GM12878 (cell line): Measurements from ENCODE around the gene PCSK2. TPM values are rescaled to one million over a fixed set of nuclear protein-coding genes. Genes with fewer than 3 reads are reported as not detected.

Experiments used
- ATAC-seq: fragments of 200-7000 bp; cut with Tn5 transposase; 3 replicates; pipeline ENCODE4 v1.9.1; 2020; ENCODE audit warnings: mild to moderate bottlenecking, moderate library complexity
- BruUV-seq: library from RNA; stranded (reverse); fragments of 400-500 nt; replicated peaks from 2 replicates; lab custom pipeline; 2021; lab: Mats Ljungman, UMichigan
- CTCF ChIA-PET: fragments of 300-600 bp; sonication (Branson Sonifier 250); formaldehyde crosslinking; extraction: SDS; loops from one replicate; lab custom pipeline; 2021; ENCODE audit warnings: inconsistent platforms; lab: Yijun Ruan, JAX
- POLR2A ChIA-PET: fragments of 350-600 bp; formaldehyde crosslinking; extraction: SDS; loops from one replicate; lab custom pipeline; 2021; ENCODE audit warnings: inconsistent platforms; lab: Charles Lee
- RAD21 ChIA-PET: fragments of 300-600 bp; sonication (Branson Sonifier 250); formaldehyde crosslinking; loops from one replicate; lab custom pipeline; 2023; ENCODE audit warnings: antibody characterized with exemption; ENCODE audit not compliant: unreplicated experiment; lab: Charles Lee
- SMC1A ChIA-PET: fragments of 300-600 bp; sonication (Branson Sonifier 250); formaldehyde crosslinking; loops from one replicate; lab custom pipeline; 2023; ENCODE audit not compliant: unreplicated experiment, uncharacterized antibody; lab: Charles Lee
- DNase-seq: peaks from one replicate; pipeline ENCODE4 v3.0.0-alpha.2; 2011; ENCODE audit warnings: low read depth, low spot score
- FAIRE-seq: peaks from 3 replicates; lab custom pipeline; 2011; peaks lifted over from hg19 to GRCh38; lab: Jason Lieb, UNC
- H2AFZ ChIP-seq: 2 replicates; pipeline ENCODE4 v1.6.0; 2011; ENCODE audit warnings: low read depth, low read length, control low read depth; ENCODE audit not compliant: control insufficient read depth
- H3K27ac ChIP-seq: 2 replicates; pipeline ENCODE4 v1.5.1; 2011; ENCODE audit warnings: control low read depth; ENCODE audit not compliant: control insufficient read depth, insufficient read depth
- H3K27me3 ChIP-seq, 2 experiments: replicated peaks in 1 of 2; 2 replicates each; pipeline versions ENCODE4 v1.6.0 to v1.6.1; 2011; ENCODE audit warnings: low read length in 1 of 2; ENCODE audit not compliant: control insufficient read depth in 2 of 2, insufficient read depth in 2 of 2
- H3K36me3 ChIP-seq, 2 experiments: 2 replicates each; pipeline ENCODE4 v1.5.1; 2011; ENCODE audit warnings: low read length in 1 of 2; ENCODE audit not compliant: control insufficient read depth in 2 of 2, insufficient read depth in 2 of 2
- H3K4me1 ChIP-seq: 2 replicates; pipeline ENCODE4 v1.6.1; 2011; ENCODE audit warnings: mild to moderate bottlenecking, low read length, moderate library complexity, mixed read lengths; ENCODE audit not compliant: control insufficient read depth, insufficient read depth
- H3K4me2 ChIP-seq: 2 replicates; pipeline ENCODE4 v1.6.0; 2011; ENCODE audit warnings: control low read depth; ENCODE audit not compliant: control insufficient read depth, insufficient read depth
- H3K4me3 ChIP-seq: fragments of 200-600 bp; sonication (generic); 2 replicates; pipeline ENCODE4 v1.5.1; 2016
- H3K79me2 ChIP-seq: 2 replicates; pipeline ENCODE4 v1.6.0; 2011; ENCODE audit warnings: low read length; ENCODE audit not compliant: control insufficient read depth, insufficient read depth
- H3K9ac ChIP-seq: 2 replicates; pipeline ENCODE4 v1.8.0; 2011; ENCODE audit warnings: low read length, control low read depth, mixed read lengths; ENCODE audit not compliant: control insufficient read depth, insufficient read depth
- H3K9me3 ChIP-seq: replicated peaks from 3 replicates; pipeline ENCODE4 v1.5.1; 2011; ENCODE audit warnings: mild to moderate bottlenecking, low read length; ENCODE audit not compliant: control insufficient read depth, insufficient read depth
- H4K20me1 ChIP-seq: 2 replicates; pipeline ENCODE4 v1.6.0; 2011; ENCODE audit not compliant: control insufficient read depth, insufficient read depth
- BCLAF1 ChIP-seq: fragments of 450-650 bp; IDR thresholded peaks from 2 replicates; pipeline ENCODE4 v1.6.1; 2017; ENCODE audit warnings: antibody characterized with exemption, mild to moderate bottlenecking, moderate library complexity
- CTCF ChIP-seq, 3 experiments: IDR thresholded peaks in 2 of 3; conservative IDR thresholded peaks in 1 of 3; 2 replicates each; pipeline ENCODE4 v1.5.1; 2011; ENCODE audit warnings: low read depth in 3 of 3, low read length in 3 of 3, mild to moderate bottlenecking in 3 of 3, control low read depth in 2 of 3, moderate library complexity in 2 of 3, inconsistent platforms in 1 of 3, mixed read lengths in 1 of 3; ENCODE audit not compliant: control insufficient read depth in 2 of 3, insufficient read depth in 1 of 3; ENCODE audit errors: extremely low read depth in 1 of 3
- EGR1 ChIP-seq, 2 experiments: IDR thresholded peaks; 1 replicate in 1 of 2; 2 replicates in 1 of 2; pipeline ENCODE4 v1.6.1; 2011 to 2012; ENCODE audit warnings: low read depth in 2 of 2, low read length in 2 of 2, borderline replicate concordance in 1 of 2, mild to moderate bottlenecking in 1 of 2, moderate library complexity in 1 of 2
- HCFC1 ChIP-seq: fragments of 150-350 bp; IDR thresholded peaks from 2 replicates; pipeline ENCODE4 v1.6.1; 2014; ENCODE audit warnings: low read length
- IRF5 ChIP-seq: fragments of 450-650 bp; IDR thresholded peaks from 2 replicates; pipeline ENCODE4 v1.6.1; 2017; ENCODE audit warnings: borderline replicate concordance
- KLF5 ChIP-seq: fragments of 450-650 bp; IDR thresholded peaks from 2 replicates; pipeline ENCODE4 v1.6.1; 2014; ENCODE audit warnings: mild to moderate bottlenecking; ENCODE audit not compliant: partially characterized antibody
- MLLT1 ChIP-seq: fragments of 450-650 bp; IDR thresholded peaks from 2 replicates; pipeline ENCODE4 v1.6.1; 2016; ENCODE audit warnings: mild to moderate bottlenecking
- MTA3 ChIP-seq: IDR thresholded peaks from 2 replicates; pipeline ENCODE4 v1.6.1; 2012; ENCODE audit warnings: low read length, inconsistent platforms, borderline replicate concordance
- NRF1 ChIP-seq: conservative IDR thresholded peaks from 2 replicates; pipeline ENCODE4 v1.6.1; 2011; ENCODE audit warnings: mild to moderate bottlenecking, low read depth, low read length, improper control_type of control experiment
- RELB ChIP-seq: fragments of 450-650 bp; IDR thresholded peaks from 2 replicates; pipeline ENCODE4 v1.6.1; 2017; ENCODE audit warnings: low read depth, mild to moderate bottlenecking, moderate library complexity
- SIX5 ChIP-seq: IDR thresholded peaks from 2 replicates; pipeline ENCODE4 v1.6.1; 2011; ENCODE audit warnings: mild to moderate bottlenecking, low read depth, low read length, moderate library complexity; ENCODE audit not compliant: severe bottlenecking
- ZBED1 ChIP-seq: IDR thresholded peaks from 2 replicates; pipeline ENCODE4 v1.6.1; 2016; ENCODE audit warnings: borderline replicate concordance
- WGBS: methylation state at CpG from one replicate; pipeline ENCODE4 v1.1.6; 2016; ENCODE audit warnings: low lambda C conversion rate; ENCODE audit not compliant: insufficient replicate concordance, insufficient coverage; ENCODE audit errors: missing lambda C conversion rate; 5-methylcytosine and 5-hydroxymethylcytosine counted together
- in situ Hi-C: fragments of 300-500 bp; cut with MboI; formaldehyde crosslinking; loops from 9 replicates; pipeline ENCODE4 v1.14.3; 2018; ENCODE audit warnings: mixed read lengths
- intact Hi-C: fragments of 100-400 bp; cut with micrococcal nuclease; formaldehyde crosslinking; loops from one replicate; pipeline ENCODE4 v1.14.2; 2022; ENCODE audit not compliant: unreplicated experiment
- polyA plus RNA-seq, 11 experiments: library from polyadenylated mRNA; depleted of rRNA in 4 of 11; unstranded in 6 of 11; stranded (reverse) in 5 of 11; fragments of >200 nt; fragmentation: Nextera tagmentation in 4 of 11; fragmentation: Illumina TruSeq in 1 of 11; extraction: Ambion mirVana in 4 of 11; extraction: Trizol in 1 of 11; gene quantifications; 1 replicate in 1 of 11; 2 replicates in 10 of 11; pipeline versions ENCODE4 v1.2.1 to v1.2.3, GENCODE V29; 2011 to 2016; ENCODE audit warnings: inconsistent platforms in 2 of 11, missing spikeins in 2 of 11, low read depth in 1 of 11
- total RNA-seq, 4 experiments: library from RNA; depleted of rRNA in 3 of 4; stranded (reverse); fragments of >200 nt in 3 of 4; fragmentation: Illumina TruSeq in 1 of 4; extraction: Trizol in 1 of 4; gene quantifications; 2 replicates each; pipeline versions ENCODE4 v1.2.1 to v1.2.3, GENCODE V29; 2013 to 2021

PCSK2 gene
- total and polyA plus RNA-seq, 10 of the 15 experiments (the other 5 are each of a cell fraction or from before 2014, with no cell fraction given) = not detected

- TF ChIP-seq RELB = no peak
- no peak for TF ChIP-seq IRF5
- TF ChIP-seq NRF1 = no peak
- no peak for TF ChIP-seq ZBED1
- no peak for TF ChIP-seq SIX5
- no peak for TF ChIP-seq CTCF (IDR thresholded peaks at IDR 0.05 in 2 of 3, conservative IDR thresholded peaks at IDR 0.05 in 1 of 3; ENCODE audit: control insufficient read depth in 2 of 3, extremely low read depth in 1 of 3, insufficient read depth in 1 of 3, low read depth in 3 of 3, low read length in 3 of 3)
- TF ChIP-seq MTA3 = no peak
- no peak for TF ChIP-seq MLLT1
- no peak for TF ChIP-seq KLF5
- TF ChIP-seq EGR1 (IDR thresholded peaks at IDR 0.05; ENCODE audit: borderline replicate concordance in 1 of 2, low read depth in 2 of 2, low read length in 2 of 2) = no peak
- no peak for TF ChIP-seq BCLAF1
- TF ChIP-seq HCFC1 = no peak
These were observed 274.0 kb downstream of the PCSK2 start for GRCh38 chr20:17500826-17501225.

More at GRCh38 chr20:17500826-17501225, 274.0 kb downstream of the PCSK2 start:
- FAIRE-seq (no peak), DNase-seq (no peak), ATAC-seq (no peak)
- in situ Hi-C loops = loop anchor here (5.0 kb wide), 1 partner anchor 776 kb away; no protein-coding TSS in a partner anchor
- no peak overlapping the region for H3K9ac ChIP-seq
- H3K27ac ChIP-seq = no peak overlapping the region
- ChIA-PET CTCF (interaction anchor here (1.0 kb wide), 1 partner anchor 775 kb away, joined by 4 read pairs; no protein-coding TSS in a partner anchor), SMC1A (interaction anchor here (1.1 kb wide), 1 partner anchor 13 kb away, joined by 3 read pairs; no protein-coding TSS in a partner anchor), RAD21 (no interaction called here), POLR2A (no interaction called here)
- intact Hi-C loops = no loop called here
- H3K27me3 ChIP-seq = no peaks in the 10 kb centered on the region
- H3K9me3 ChIP-seq = no peaks in the 10 kb centered on the region
- 36% methylated on average over 7 of the region's 7 CpGs for WGBS
- H2AFZ ChIP-seq = no peak overlapping the region
- peaks cover 3% of the 10 kb centered on the region for H3K4me1 ChIP-seq
- no TSS peak for BruUV-seq
- H3K4me2 ChIP-seq = no peak overlapping the region
- no peaks in the 10 kb centered on the region for H4K20me1 ChIP-seq
- no peak overlapping the region for H3K4me3 ChIP-seq
- no peaks in the 10 kb centered on the region for H3K36me3 ChIP-seq
- no peaks in the 10 kb centered on the region for H3K79me2 ChIP-seq
